IMR-90 (cell line): Measurements from ENCODE around the gene STUB1. TPM values are rescaled to one million over a fixed set of nuclear protein-coding genes. Genes with fewer than 3 reads are reported as not detected.
A peak's percentile ranks its signal among the peaks of the same experiment; 100 is the strongest.

Source experiments
- ATAC-seq: fragments of 200-7000 bp; cut with Tn5 transposase; 2 replicates; pipeline ENCODE4 v1.9.1; 2020; ENCODE audit warnings: low read depth, mild to moderate bottlenecking, moderate library complexity
- BruUV-seq: library from RNA; stranded (reverse); fragments of 400-500 nt; replicated peaks from 2 replicates; lab custom pipeline; 2021; lab: Mats Ljungman, UMichigan
- CTCF ChIA-PET: fragments of 300-600 bp; formaldehyde crosslinking; extraction: SDS; loops from one replicate; lab custom pipeline; 2021; ENCODE audit warnings: antibody characterized with exemption; lab: Yijun Ruan, JAX
- POLR2A ChIA-PET: fragments of 300-600 bp; sonication (Branson Sonifier 250); formaldehyde crosslinking; loops from one replicate; lab custom pipeline; 2022; ENCODE audit warnings: antibody characterized with exemption; ENCODE audit not compliant: unreplicated experiment; lab: Charles Lee
- DNase-seq: peaks from one replicate; pipeline ENCODE4 v3.0.0; 2013
- H2AFZ ChIP-seq: replicated peaks from 2 replicates; pipeline ENCODE3; 2013; ENCODE audit warnings: low read length, mild to moderate bottlenecking; ENCODE audit not compliant: poor library complexity
- H2AK5ac ChIP-seq: 2 replicates; pipeline ENCODE4 v1.6.1; 2013; ENCODE audit warnings: low read depth, low read length, inconsistent platforms
- H2AK9ac ChIP-seq: replicated peaks from 2 replicates; pipeline ENCODE3; 2013; ENCODE audit warnings: mild to moderate bottlenecking, low read depth, low read length, moderate library complexity; ENCODE audit not compliant: poor library complexity
- H2BK120ac ChIP-seq: 2 replicates; pipeline ENCODE4 v1.6.1; 2013; ENCODE audit warnings: low read depth, low read length, inconsistent platforms
- H2BK15ac ChIP-seq: 3 replicates; pipeline ENCODE4 v1.6.1; 2013; ENCODE audit warnings: low read depth, low read length, inconsistent platforms
- H2BK20ac ChIP-seq: 2 replicates; pipeline ENCODE4 v1.6.1; 2013; ENCODE audit warnings: low read depth, mild to moderate bottlenecking, inconsistent platforms, low read length, moderate library complexity
- H2BK5ac ChIP-seq: 2 replicates; pipeline ENCODE4 v1.6.1; 2013; ENCODE audit warnings: mild to moderate bottlenecking, low read depth, low read length, inconsistent platforms; ENCODE audit not compliant: poor library complexity, severe bottlenecking
- H3K14ac ChIP-seq: replicated peaks from 2 replicates; pipeline ENCODE4 v1.6.1; 2013; ENCODE audit warnings: low read depth, low read length, inconsistent platforms
- H3K18ac ChIP-seq: 2 replicates; pipeline ENCODE4 v1.6.1; 2013; ENCODE audit warnings: low read depth, low read length, control low read depth
- H3K23ac ChIP-seq: 2 replicates; pipeline ENCODE4 v1.6.1; 2013; ENCODE audit warnings: low read depth, low read length, inconsistent platforms
- H3K27ac ChIP-seq: 2 replicates; pipeline ENCODE4 v1.5.1; 2013; ENCODE audit warnings: mild to moderate bottlenecking, control low read depth, low read length; ENCODE audit not compliant: insufficient read depth
- H3K27me3 ChIP-seq: 2 replicates; pipeline ENCODE4 v1.6.1; 2013; ENCODE audit warnings: low read length; ENCODE audit not compliant: control insufficient read depth, insufficient read depth
- H3K36me3 ChIP-seq: 2 replicates; pipeline ENCODE4 v1.6.1; 2013; ENCODE audit warnings: low read length, mixed read lengths; ENCODE audit not compliant: control insufficient read depth, insufficient read depth
- H3K4ac ChIP-seq: 2 replicates; pipeline ENCODE4 v1.6.1; 2013; ENCODE audit warnings: low read depth, low read length, inconsistent platforms
- H3K4me1 ChIP-seq: 2 replicates; pipeline ENCODE4 v1.6.1; 2013; ENCODE audit warnings: low read length, mixed read lengths; ENCODE audit not compliant: control insufficient read depth, insufficient read depth
- H3K4me2 ChIP-seq: 2 replicates; pipeline ENCODE4 v1.6.1; 2013; ENCODE audit warnings: low read depth, mild to moderate bottlenecking, control low read depth, low read length, moderate library complexity
- H3K4me3 ChIP-seq: 2 replicates; pipeline ENCODE4 v1.5.1; 2013; ENCODE audit warnings: low read depth, mild to moderate bottlenecking, control low read depth, low read length, moderate library complexity; ENCODE audit not compliant: insufficient read depth
- H3K56ac ChIP-seq: 2 replicates; pipeline ENCODE4 v1.6.1; 2013; ENCODE audit warnings: low read length, inconsistent platforms; ENCODE audit not compliant: insufficient read depth; ENCODE audit errors: extremely low read depth
- H3K79me1 ChIP-seq, 2 experiments: 2 replicates each; pipeline ENCODE4 v1.6.1; 2013; ENCODE audit warnings: low read length in 2 of 2, inconsistent platforms in 1 of 2, low read depth in 1 of 2
- H3K9ac ChIP-seq: 2 replicates; pipeline ENCODE4 v1.6.1; 2013; ENCODE audit warnings: low read depth, low read length, control low read depth
- H3K9me1 ChIP-seq: 2 replicates; pipeline ENCODE4 v1.6.1; 2013; ENCODE audit warnings: low read length, inconsistent platforms; ENCODE audit not compliant: insufficient read depth
- H3K9me3 ChIP-seq: 2 replicates; pipeline ENCODE4 v1.6.1; 2013; ENCODE audit warnings: low read length; ENCODE audit not compliant: control insufficient read depth, insufficient read depth
- H4K20me1 ChIP-seq: 2 replicates; pipeline ENCODE4 v1.6.1; 2013; ENCODE audit warnings: low read length, inconsistent platforms; ENCODE audit not compliant: insufficient read depth
- H4K5ac ChIP-seq: 2 replicates; pipeline ENCODE4 v1.6.1; 2013; ENCODE audit warnings: mild to moderate bottlenecking, low read depth, low read length, control low read depth
- H4K8ac ChIP-seq, 2 experiments: 2 replicates each; pipeline ENCODE4 v1.6.1; 2013; ENCODE audit warnings: low read depth in 2 of 2, low read length in 2 of 2, control low read depth in 1 of 2, inconsistent platforms in 1 of 2
- H4K91ac ChIP-seq: 2 replicates; pipeline ENCODE4 v1.6.1; 2013; ENCODE audit warnings: low read depth, low read length, inconsistent platforms; ENCODE audit not compliant: insufficient read depth
- CEBPB ChIP-seq: IDR thresholded peaks from 2 replicates; pipeline ENCODE4 v1.6.1; 2012; ENCODE audit warnings: low read depth, low read length, improper control_type of control experiment
- CHD1 ChIP-seq: IDR thresholded peaks from 2 replicates; pipeline ENCODE4 v1.6.1; 2012; ENCODE audit warnings: low read depth, low read length, improper control_type of control experiment
- CTCF ChIP-seq: conservative IDR thresholded peaks from 2 replicates; pipeline ENCODE4 v1.5.1; 2012; ENCODE audit warnings: mild to moderate bottlenecking, low read depth, low read length, improper control_type of control experiment
- FOS ChIP-seq: fragments of 150-350 bp; IDR thresholded peaks from 2 replicates; pipeline ENCODE4 v1.6.1; 2016; ENCODE audit warnings: low read depth, low read length
- MAFK ChIP-seq: IDR thresholded peaks from 2 replicates; pipeline ENCODE4 v1.6.1; 2012; ENCODE audit warnings: low read depth, low read length, improper control_type of control experiment
- MAZ ChIP-seq: IDR thresholded peaks from 2 replicates; pipeline ENCODE4 v1.6.1; 2012; ENCODE audit warnings: low read depth, mild to moderate bottlenecking, low read length, improper control_type of control experiment, moderate library complexity, borderline replicate concordance
- MXI1 ChIP-seq: IDR thresholded peaks from 2 replicates; pipeline ENCODE4 v1.6.1; 2012; ENCODE audit warnings: low read depth, mild to moderate bottlenecking, low read length, moderate library complexity, borderline replicate concordance
- NFE2L2 ChIP-seq: fragments of 150-350 bp; IDR thresholded peaks from 2 replicates; pipeline ENCODE4 v1.6.1; 2016; ENCODE audit warnings: low read depth, mild to moderate bottlenecking, low read length
- POLR2A ChIP-seq: IDR thresholded peaks from 2 replicates; pipeline ENCODE4 v1.6.1; 2012; ENCODE audit warnings: mild to moderate bottlenecking, low read depth, low read length
- RCOR1 ChIP-seq: IDR thresholded peaks from 2 replicates; pipeline ENCODE4 v1.6.1; 2012; ENCODE audit warnings: mild to moderate bottlenecking, low read length, improper control_type of control experiment; ENCODE audit not compliant: insufficient replicate concordance
- RFX5 ChIP-seq: IDR thresholded peaks from 2 replicates; pipeline ENCODE4 v1.8.0; 2012; ENCODE audit warnings: low read depth, mild to moderate bottlenecking, low read length, moderate library complexity
- USF2 ChIP-seq: fragments of 150-350 bp; IDR thresholded peaks from 2 replicates; pipeline ENCODE4 v1.6.1; 2017; ENCODE audit warnings: mild to moderate bottlenecking, antibody characterized with exemption, low read length, low read depth
- WGBS, 2 experiments: methylation state at CpG; one replicate each; pipeline versions ENCODE4 v1.1.5 to v1.1.7; 2013; ENCODE audit warnings: missing lambda C conversion rate in 2 of 2; ENCODE audit not compliant: insufficient read length in 1 of 2; ENCODE audit errors: extremely low coverage in 2 of 2; 5-methylcytosine and 5-hydroxymethylcytosine counted together
- dilution Hi-C: fragments of 300-500 bp; cut with HindIII; formaldehyde crosslinking; loops from one replicate; pipeline ENCODE4 v1.14.3; 2018; ENCODE audit warnings: low sequenced_read_pairs; ENCODE audit not compliant: unreplicated experiment
- in situ Hi-C: fragments of 300-500 bp; cut with MboI; formaldehyde crosslinking; loops from 3 replicates; pipeline ENCODE4 v1.14.3; 2019; ENCODE audit warnings: low sequenced_read_pairs, inconsistent platforms, mixed read lengths
- intact Hi-C: fragments of 100-400 bp; cut with micrococcal nuclease; formaldehyde crosslinking; loops from 2 replicates; pipeline ENCODE4 v1.10.0; 2022
- polyA plus RNA-seq, 3 experiments: library from polyadenylated mRNA; depleted of rRNA; stranded (reverse); fragments of >200 nt; gene quantifications; 2 replicates each; pipeline ENCODE4 v1.2.3, GENCODE V29; 2012; ENCODE audit warnings: low replicate concordance in 1 of 3
- total RNA-seq: library from RNA; depleted of rRNA; stranded (reverse); fragments of >200 nt; gene quantifications from 2 replicates; pipeline ENCODE4 v1.2.3, GENCODE V29; 2012

Gene STUB1
- total and polyA plus RNA-seq, 2 of the 4 experiments (the other 2 are of a cell fraction): 183 to 186 TPM

GRCh38 chr16:721765-722540 is 41.7 kb downstream of the STUB1 start (continued):
- no peak for TF ChIP-seq RCOR1

- Histone ChIP-seq H3K4ac (no peak overlapping the region), H3K27ac (no peak overlapping the region), H2BK120ac (no peak overlapping the region), H3K36me3 (peaks cover 1% of the 10 kb centered on the region; the same call in 1 of the 2 replicates), H2AFZ (peak overlapping the region; percentile 5), H3K18ac (no peak overlapping the region), H2BK15ac (no peak overlapping the region), H3K9me3 (no peaks in the 10 kb centered on the region), H3K9me1 (peaks cover 2% of the 10 kb centered on the region; the same call in 1 of the 2 replicates), H2AK9ac (peak overlapping the region; percentile 35), H3K4me3 (no peak overlapping the region), H4K91ac (no peak overlapping the region), H3K23ac (no peak overlapping the region), H3K4me2 (no peak overlapping the region), H2AK5ac (no peak overlapping the region), H3K9ac (no peak overlapping the region), H3K4me1 (peaks cover 14% of the 10 kb centered on the region), H4K5ac (no peak overlapping the region), H4K20me1 (no peaks in the 10 kb centered on the region), H4K8ac (no peak overlapping the region), H2BK5ac (no peak overlapping the region), H3K14ac (no peak overlapping the region), H3K56ac (no peak overlapping the region), H3K27me3 (no peaks in the 10 kb centered on the region), H2BK20ac (no peak overlapping the region), H3K79me1 (peaks cover 13 to 15% of the 10 kb centered on the region in 2 experiments)
- in situ Hi-C loops: loop anchor here (25.0 kb wide), 1 partner anchor 339 kb away; the partner anchor contains the start of gene SSTR5
- WGBS, 2 experiments: 97% methylated on average over 11 of the region's 24 CpGs; no CpG with 5 or more reads in 1 of the 2 experiments
- BruUV-seq: no TSS peak
- dilution Hi-C loops: no loop called here
- ChIA-PET CTCF (no interaction called here), POLR2A (no interaction called here)
- intact Hi-C loops: no loop called here
- no peak for DNase-seq
- ATAC-seq: no peak
- no peak for TF ChIP-seq MXI1
- TF ChIP-seq RFX5: no peak
- TF ChIP-seq MAZ: no peak
- TF ChIP-seq POLR2A: no peak
- TF ChIP-seq RCOR1: no peak
- TF ChIP-seq NFE2L2: no peak
- no peak for TF ChIP-seq MAFK
- no peak for TF ChIP-seq FOS
- TF ChIP-seq USF2: no peak
- no peak for TF ChIP-seq CHD1
- no peak for TF ChIP-seq CEBPB
- no peak for TF ChIP-seq CTCF
Measured at GRCh38 chr16:722835-723633, 42.8 kb downstream of the STUB1 start.
